Tibial nerve (tissue), 4 donors: ENCODE measurements around the gene PLEK.

Source experiments
- CTCF ChIP-seq, 5 experiments: fragments of 200-600 bp in 3 of 5; fragments of 450-650 bp in 2 of 5; sonication (generic) in 3 of 5; IDR thresholded peaks; one replicate each; pipeline ENCODE4 v1.5.1; 2016 to 2019; ENCODE audit warnings: antibody characterized with exemption in 5 of 5, mild to moderate bottlenecking in 3 of 5, moderate library complexity in 2 of 5
- EP300 ChIP-seq, 2 donors: sonication (generic); formaldehyde crosslinking; IDR thresholded peaks; one replicate each; pipeline ENCODE4 v1.6.1; 2017; ENCODE audit warnings: antibody characterized with exemption in 2 of 2, mild to moderate bottlenecking in 1 of 2
- POLR2A ChIP-seq, 2 donors: fragments of 450-650 bp; IDR thresholded peaks; one replicate each; pipeline ENCODE4 v1.6.1; 2017; ENCODE audit warnings: antibody characterized with exemption in 2 of 2, mild to moderate bottlenecking in 2 of 2, moderate library complexity in 2 of 2

- TF ChIP-seq POLR2A (IDR thresholded peaks at IDR 0.05) (no peak), CTCF (IDR thresholded peaks at IDR 0.05) (no peak), EP300 (IDR thresholded peaks at IDR 0.05) (no peak)
Observed at GRCh38 chr2:68411397-68412126, 46.5 kb downstream of the PLEK start.
